Measurements from ENCODE around the gene PHRF1. TPM values are rescaled to one million over a fixed set of nuclear protein-coding genes. Genes with fewer than 3 reads are reported as not detected.

PHRF1 gene
- total RNA-seq, 1 donor from 2014 or later, result 38.3 TPM

DNA sequence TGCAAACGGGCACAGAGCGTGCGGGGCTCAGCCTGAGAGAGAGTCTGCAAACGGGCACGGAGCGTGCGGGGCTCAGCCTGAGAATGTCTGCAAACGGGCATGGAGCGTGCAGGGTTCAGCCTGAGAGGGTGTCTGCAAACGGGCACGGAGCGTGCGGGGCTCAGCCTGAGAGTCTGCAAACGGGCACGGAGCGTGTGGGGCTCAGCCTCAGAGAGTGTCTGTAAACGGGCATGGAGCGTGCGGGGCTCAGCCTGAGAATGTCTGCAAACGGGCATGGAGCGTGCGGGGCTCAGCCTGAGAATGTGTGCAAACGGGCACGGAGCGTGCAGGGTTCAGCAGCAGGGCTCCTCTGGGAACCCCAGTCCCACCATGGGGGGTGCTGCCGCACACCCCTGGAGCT, 13.5 kb downstream of the PHRF1 start:
- no peaks in the 10 kb centered on the region for H3K27me3 Mint-ChIP-seq (ENCODE audit: low read depth, unreplicated experiment)
- H3K79me2 ChIP-seq (ENCODE audit: insufficient read depth, low read length), result peaks cover 65% of the 10 kb centered on the region
- no peak overlapping the region for H3K4me3 ChIP-seq (ENCODE audit: insufficient read depth, low read depth, low read length)
- H4K20me1 ChIP-seq (ENCODE audit: insufficient read depth, low read length), result peaks cover 75% of the 10 kb centered on the region
- peaks cover 11% of the 10 kb centered on the region for H3K4me1 ChIP-seq (ENCODE audit: insufficient read depth, low read length)
- no peak for FAIRE-seq
- DNase-seq (ENCODE audit: low read depth), result no peak
- peaks cover 25% of the 10 kb centered on the region for H3K4me1 Mint-ChIP-seq (ENCODE audit: low read depth, unreplicated experiment)
- no peak overlapping the region for H2AFZ ChIP-seq (ENCODE audit: low read depth, low read length)
- peaks cover 31% of the 10 kb centered on the region for H3K36me3 ChIP-seq (ENCODE audit: insufficient read depth, low read length)
- H3K4me3 Mint-ChIP-seq (ENCODE audit: unreplicated experiment), result no peak overlapping the region
- H3K9ac ChIP-seq (ENCODE audit: low read length), result no peak overlapping the region
- H3K27me3 ChIP-seq (ENCODE audit: insufficient read depth, low read length), result no peaks in the 10 kb centered on the region
- no peak overlapping the region for H3K27ac ChIP-seq (ENCODE audit: low read depth, low read length)
- TF ChIP-seq EZH2 (IDR thresholded peaks at IDR 0.05; ENCODE audit: insufficient read depth, low read length) (no peak), CTCF (IDR thresholded peaks at IDR 0.05; ENCODE audit: insufficient read depth, low read depth, low read length) (no peak)
- H3K9me3 ChIP-seq (ENCODE audit: insufficient read depth, low read depth, low read length), result no peaks in the 10 kb centered on the region
- no peak overlapping the region for H3K4me2 ChIP-seq (ENCODE audit: low read length)
- peaks cover 26% of the 10 kb centered on the region for H3K36me3 Mint-ChIP-seq (ENCODE audit: low read depth, unreplicated experiment)
- H3K27ac Mint-ChIP-seq (ENCODE audit: unreplicated experiment), result no peak overlapping the region
- no peaks in the 10 kb centered on the region for H3K9me3 Mint-ChIP-seq (ENCODE audit: unreplicated experiment)

GRCh38 chr11:590997-591396, 14.7 kb downstream of the PHRF1 start:
- DNase-seq (ENCODE audit: low read depth) (no peak), FAIRE-seq (no peak)
- H3K4me1 ChIP-seq (ENCODE audit: insufficient read depth, low read length), result peaks cover 11% of the 10 kb centered on the region
- Mint-ChIP-seq H3K36me3 (ENCODE audit: low read depth, unreplicated experiment) (peaks cover 33% of the 10 kb centered on the region), H3K27me3 (ENCODE audit: low read depth, unreplicated experiment) (no peaks in the 10 kb centered on the region), H3K4me1 (ENCODE audit: low read depth, unreplicated experiment) (peaks cover 25% of the 10 kb centered on the region), H3K27ac (ENCODE audit: unreplicated experiment) (no peak overlapping the region), H3K9me3 (ENCODE audit: unreplicated experiment) (no peaks in the 10 kb centered on the region), H3K4me3 (ENCODE audit: unreplicated experiment) (no peak overlapping the region)
- H4K20me1 ChIP-seq (ENCODE audit: insufficient read depth, low read length), result peaks cover 80% of the 10 kb centered on the region
- H3K36me3 ChIP-seq (ENCODE audit: insufficient read depth, low read length), result peaks cover 29% of the 10 kb centered on the region
- TF ChIP-seq EZH2 (IDR thresholded peaks at IDR 0.05; ENCODE audit: insufficient read depth, low read length) (no peak), CTCF (IDR thresholded peaks at IDR 0.05; ENCODE audit: insufficient read depth, low read depth, low read length) (no peak)
- H3K9me3 ChIP-seq (ENCODE audit: insufficient read depth, low read depth, low read length), result no peaks in the 10 kb centered on the region
- peaks cover 67% of the 10 kb centered on the region for H3K79me2 ChIP-seq (ENCODE audit: insufficient read depth, low read length)
- H3K9ac ChIP-seq (ENCODE audit: low read length), result no peak overlapping the region
- H3K27ac ChIP-seq (ENCODE audit: low read depth, low read length), result no peak overlapping the region
- H2AFZ ChIP-seq (ENCODE audit: low read depth, low read length), result no peak overlapping the region
- H3K4me3 ChIP-seq (ENCODE audit: insufficient read depth, low read depth, low read length), result no peak overlapping the region
- no peak overlapping the region for H3K4me2 ChIP-seq (ENCODE audit: low read length)
- H3K27me3 ChIP-seq (ENCODE audit: insufficient read depth, low read length), result no peaks in the 10 kb centered on the region

GRCh38 chr11:592501-592900, 16.2 kb downstream of the PHRF1 start:
- no peak for TF ChIP-seq EZH2 (IDR thresholded peaks at IDR 0.05; ENCODE audit: insufficient read depth, low read length)
- TF ChIP-seq CTCF (IDR thresholded peaks at IDR 0.05; ENCODE audit: insufficient read depth, low read depth, low read length), result no peak
- FAIRE-seq (no peak), DNase-seq (ENCODE audit: low read depth) (no peak)
- H3K27ac ChIP-seq (ENCODE audit: low read depth, low read length), result no peak overlapping the region
- Mint-ChIP-seq H3K9me3 (ENCODE audit: unreplicated experiment) (no peaks in the 10 kb centered on the region), H3K36me3 (ENCODE audit: low read depth, unreplicated experiment) (peaks cover 33% of the 10 kb centered on the region), H3K27ac (ENCODE audit: unreplicated experiment) (no peak overlapping the region), H3K4me1 (ENCODE audit: low read depth, unreplicated experiment) (peaks cover 13% of the 10 kb centered on the region), H3K4me3 (ENCODE audit: unreplicated experiment) (no peak overlapping the region), H3K27me3 (ENCODE audit: low read depth, unreplicated experiment) (no peaks in the 10 kb centered on the region)
- H3K9ac ChIP-seq (ENCODE audit: low read length), result no peak overlapping the region
- H3K27me3 ChIP-seq (ENCODE audit: insufficient read depth, low read length), result no peaks in the 10 kb centered on the region
- peaks cover 7% of the 10 kb centered on the region for H3K4me1 ChIP-seq (ENCODE audit: insufficient read depth, low read length)
- no peak overlapping the region for H3K4me3 ChIP-seq (ENCODE audit: insufficient read depth, low read depth, low read length)
- H4K20me1 ChIP-seq (ENCODE audit: insufficient read depth, low read length), result peaks cover 78% of the 10 kb centered on the region
- no peak overlapping the region for H3K4me2 ChIP-seq (ENCODE audit: low read length)
- no peaks in the 10 kb centered on the region for H3K9me3 ChIP-seq (ENCODE audit: insufficient read depth, low read depth, low read length)
- H3K36me3 ChIP-seq (ENCODE audit: insufficient read depth, low read length), result peaks cover 37% of the 10 kb centered on the region
- H3K79me2 ChIP-seq (ENCODE audit: insufficient read depth, low read length), result peaks cover 68% of the 10 kb centered on the region
- H2AFZ ChIP-seq (ENCODE audit: low read depth, low read length), result no peak overlapping the region
